HepG2 (cell line): ENCODE data around the gene CAMK2D. TPM values are rescaled to one million over a fixed set of nuclear protein-coding genes. Genes with fewer than 3 reads are reported as not detected.

Experiments used
- ATAC-seq: fragments of 200-7000 bp; cut with Tn5 transposase; 3 replicates; pipeline ENCODE4 v1.9.1; 2020; ENCODE audit warnings: mild to moderate bottlenecking, moderate library complexity
- BruUV-seq: library from RNA; stranded (reverse); fragments of 400-500 nt; replicated peaks from 2 replicates; lab custom pipeline; 2021; lab: Mats Ljungman, UMichigan
- CTCF ChIA-PET: fragments of 300-600 bp; formaldehyde crosslinking; extraction: SDS; loops from one replicate; lab custom pipeline; 2021; ENCODE audit warnings: low total read pairs, inconsistent platforms, low intra/inter-chr PET ratio; lab: Yijun Ruan, JAX
- POLR2A ChIA-PET: fragments of 350-600 bp; sonication (Branson Sonifier 250); formaldehyde crosslinking; loops from one replicate; lab custom pipeline; 2020; ENCODE audit warnings: antibody characterized with exemption, inconsistent platforms; lab: Yijun Ruan, JAX
- DNase-seq: peaks from one replicate; pipeline ENCODE4 v3.0.0-alpha.2; 2015; ENCODE audit warnings: low spot score
- FAIRE-seq: peaks from 3 replicates; lab custom pipeline; 2011; peaks lifted over from hg19 to GRCh38; lab: Jason Lieb, UNC
- H2AFZ ChIP-seq: one replicate; pipeline ENCODE4 v1.6.1; 2011; ENCODE audit warnings: low read length, inconsistent platforms
- H3K27ac ChIP-seq: fragments of 300-600 bp; 3 replicates; pipeline ENCODE4 v1.8.0; 2011; ENCODE audit warnings: mixed run types, mild to moderate bottlenecking, mixed read lengths, low read length, inconsistent platforms; ENCODE audit not compliant: insufficient read depth; ENCODE audit errors: extremely low read length
- H3K27me3 ChIP-seq, 2 experiments: fragments of 200-600 bp in 1 of 2; 2 replicates in 1 of 2; 3 replicates in 1 of 2; pipeline versions ENCODE4 v1.6.0 to v1.8.0; 2011; ENCODE audit warnings: low read length in 2 of 2, mild to moderate bottlenecking in 2 of 2, moderate library complexity in 2 of 2, inconsistent platforms in 1 of 2; ENCODE audit not compliant: insufficient read depth in 2 of 2, control insufficient read depth in 1 of 2
- H3K36me3 ChIP-seq, 2 experiments: fragments of 200-600 bp in 1 of 2; replicated peaks in 1 of 2; 2 replicates in 1 of 2; 3 replicates in 1 of 2; pipeline versions ENCODE4 v1.5.1 to v1.8.0; 2011; ENCODE audit warnings: low read length in 2 of 2, inconsistent platforms in 1 of 2; ENCODE audit not compliant: insufficient read depth in 2 of 2, control insufficient read depth in 1 of 2
- H3K4me1 ChIP-seq: 2 replicates; pipeline ENCODE4 v1.5.1; 2012; ENCODE audit warnings: low read length, inconsistent platforms; ENCODE audit not compliant: insufficient read depth
- H3K4me2 ChIP-seq: 2 replicates; pipeline ENCODE4 v1.6.0; 2011; ENCODE audit warnings: low read depth, low read length, inconsistent platforms
- H3K4me3 ChIP-seq, 3 experiments: fragments of 200-600 bp in 1 of 3; sonication (generic), shearing (Covaris generic) in 1 of 3; replicated peaks in 1 of 3; 2 replicates each; pipeline ENCODE4 v1.5.1; 2011 to 2016; ENCODE audit warnings: low read length in 3 of 3, inconsistent platforms in 2 of 3, low read depth in 2 of 3, mild to moderate bottlenecking in 2 of 3, control low read depth in 1 of 3, mixed read lengths in 1 of 3; ENCODE audit not compliant: insufficient read depth in 1 of 3
- H3K79me2 ChIP-seq: one replicate; pipeline ENCODE4 v1.6.1; 2011; ENCODE audit warnings: low read length, inconsistent platforms; ENCODE audit not compliant: insufficient read depth
- H3K9ac ChIP-seq: 2 replicates; pipeline ENCODE4 v1.6.0; 2011; ENCODE audit warnings: mild to moderate bottlenecking, low read depth, low read length, inconsistent platforms; ENCODE audit not compliant: insufficient read depth
- H3K9me3 ChIP-seq: 2 replicates; pipeline ENCODE4 v1.5.1; 2012; ENCODE audit warnings: mild to moderate bottlenecking, low read length
- H4K20me1 ChIP-seq: 2 replicates; pipeline ENCODE4 v1.6.0; 2011; ENCODE audit warnings: inconsistent platforms, mild to moderate bottlenecking, low read length, moderate library complexity; ENCODE audit not compliant: insufficient read depth
- CBX1 ChIP-seq: IDR thresholded peaks from one replicate; pipeline ENCODE4 v1.6.1; 2016; ENCODE audit warnings: antibody characterized with exemption, low read depth
- ETV6 ChIP-seq: sonication (generic); formaldehyde crosslinking; conservative IDR thresholded peaks from 2 replicates; pipeline ENCODE4 v1.4.0; 2020; ENCODE audit warnings: missing genetic modification reagents
- GFI1 ChIP-seq: sonication (generic); formaldehyde crosslinking; IDR thresholded peaks from 2 replicates; pipeline ENCODE4 v1.5.0; 2020; ENCODE audit warnings: missing genetic modification reagents, mild to moderate bottlenecking, borderline replicate concordance
- GPN1 ChIP-seq: sonication (generic); formaldehyde crosslinking; IDR thresholded peaks from 2 replicates; pipeline ENCODE4 v1.5.1; 2020; ENCODE audit warnings: missing genetic modification reagents, borderline replicate concordance
- MLLT10 ChIP-seq: sonication (generic); formaldehyde crosslinking; IDR thresholded peaks from 2 replicates; pipeline ENCODE4 v1.4.0; 2020; ENCODE audit warnings: missing genetic modification reagents
- SETDB1 ChIP-seq: sonication (generic); formaldehyde crosslinking; IDR thresholded peaks from 2 replicates; pipeline ENCODE4 v1.5.1; 2020; ENCODE audit warnings: missing genetic modification reagents, mild to moderate bottlenecking, borderline replicate concordance
- SMARCC2 ChIP-seq: fragments of 450-650 bp; IDR thresholded peaks from 2 replicates; pipeline ENCODE4 v1.6.1; 2017; ENCODE audit warnings: antibody characterized with exemption, mild to moderate bottlenecking
- SOX6 ChIP-seq, 2 experiments: fragments of 450-650 bp in 1 of 2; sonication (generic) in 1 of 2; formaldehyde crosslinking in 1 of 2; IDR thresholded peaks; 2 replicates each; pipeline versions ENCODE4 v1.4.0 to v1.6.1; 2017 to 2020; ENCODE audit warnings: antibody characterized with exemption in 1 of 2, mild to moderate bottlenecking in 1 of 2, missing genetic modification reagents in 1 of 2
- ZMAT3 ChIP-seq: sonication (generic); formaldehyde crosslinking; conservative IDR thresholded peaks from 2 replicates; pipeline ENCODE4 v1.7.0; 2021; ENCODE audit warnings: missing genetic modification reagents
- ZNF225 ChIP-seq: sonication (generic); formaldehyde crosslinking; IDR thresholded peaks from 2 replicates; pipeline ENCODE4 v1.4.0; 2020; ENCODE audit warnings: mild to moderate bottlenecking, missing genetic modification reagents
- ZNF510 ChIP-seq: sonication (generic); formaldehyde crosslinking; IDR thresholded peaks from 2 replicates; pipeline ENCODE4 v1.4.0; 2020; ENCODE audit warnings: low read depth, mild to moderate bottlenecking, missing genetic modification reagents
- whole genome bisulfite sequencing: methylation state at CpG from one replicate; pipeline ENCODE4 v1.1.6; 2017; ENCODE audit warnings: low lambda C conversion rate; 5-methylcytosine and 5-hydroxymethylcytosine counted together
- in situ Hi-C: cut with HindIII; loops from 2 replicates; pipeline ENCODE4 v1.10.0; 2017; ENCODE audit warnings: low pct_unique_long_range_greater_than_20kb; ENCODE audit not compliant: extremely low pct_ligation_motif_present
- intact Hi-C: fragments of 100-400 bp; cut with micrococcal nuclease; formaldehyde crosslinking; loops from one replicate; pipeline ENCODE4 v1.10.0; 2022; ENCODE audit not compliant: unreplicated experiment
- polyA plus RNA-seq, 8 experiments: library from polyadenylated mRNA; depleted of rRNA in 3 of 8; stranded (reverse) in 7 of 8; unstranded in 1 of 8; fragments of >200 nt; fragmentation: Illumina TruSeq in 4 of 8; extraction: Trizol in 4 of 8; gene quantifications; 2 replicates each; pipeline versions ENCODE4 v1.2.1 to v1.2.3, GENCODE V29; 2011 to 2016; ENCODE audit warnings: low read depth in 4 of 8, missing spikeins in 1 of 8, mixed read lengths in 1 of 8; ENCODE audit not compliant: insufficient read depth in 1 of 8
- total RNA-seq, 5 experiments: library from RNA; depleted of rRNA; stranded (reverse); fragments of >200 nt; fragmentation: Illumina TruSeq; extraction: Trizol; gene quantifications; 2 replicates each; pipeline ENCODE4 v1.2.3, GENCODE V29; 2016; ENCODE audit warnings: low read depth in 1 of 5
- TF ChIP-seq, protein P1 (sequence below): sonication (generic); formaldehyde crosslinking; IDR thresholded peaks from 2 replicates; pipeline ENCODE4 v1.5.0; 2020; ENCODE audit warnings: mild to moderate bottlenecking, missing genetic modification reagents, moderate library complexity
- TF ChIP-seq, protein P2 (sequence below): sonication (generic); formaldehyde crosslinking; IDR thresholded peaks from 2 replicates; pipeline ENCODE4 v1.4.0; 2020; ENCODE audit warnings: low read depth, missing genetic modification reagents
- TF ChIP-seq, protein P3 (sequence below): IDR thresholded peaks from 2 replicates; pipeline ENCODE4 v1.6.1; 2016

Gene CAMK2D
- total and polyA plus RNA-seq, 2 of the 13 experiments (the other 11 are each of a cell fraction or from before 2014, with no cell fraction given): 18.0 to 65.4 TPM

DNA sequence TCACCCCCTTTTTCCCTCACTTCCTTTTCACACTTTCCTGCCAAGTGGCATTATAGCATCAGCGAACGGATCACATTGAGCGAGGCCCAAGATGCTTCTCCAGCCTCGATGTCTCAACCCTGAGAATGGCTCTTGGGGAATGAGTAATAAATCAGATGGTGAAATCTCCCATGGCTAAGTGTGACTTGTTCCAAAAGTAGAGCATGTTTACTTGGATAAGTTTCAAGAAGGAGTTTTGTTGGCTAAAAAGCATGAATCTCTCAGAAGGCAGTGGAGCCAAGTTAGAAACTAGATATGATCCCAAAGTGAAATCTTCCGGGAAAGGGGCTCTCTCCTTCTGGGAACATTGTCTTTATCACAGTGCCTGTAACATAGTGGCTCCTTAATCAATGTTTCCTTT lies 316.3 kb downstream of the CAMK2D start:
- ChIA-PET POLR2A (no interaction called here), CTCF (no interaction called here)
- no TSS peak for BruUV-seq
- H3K4me3 ChIP-seq: no peak overlapping the region
- H3K27me3 ChIP-seq: no peaks in the 10 kb centered on the region
- no peak overlapping the region for H3K27ac ChIP-seq
- peaks cover 14% of the 10 kb centered on the region for H3K4me1 ChIP-seq
- H3K9me3 ChIP-seq: no peaks in the 10 kb centered on the region
- no peak for FAIRE-seq
- no peaks in the 10 kb centered on the region for H4K20me1 ChIP-seq
- ATAC-seq: no peak
- H3K4me2 ChIP-seq: no peak overlapping the region
- WGBS: 89% methylated on average over 5 of the region's 5 CpGs
- no peaks in the 10 kb centered on the region for H3K79me2 ChIP-seq
- H3K36me3 ChIP-seq: no peaks in the 10 kb centered on the region
- intact Hi-C loops (no loop called here), in situ Hi-C loops (no loop called here)
- TF ChIP-seq, protein P1, sequence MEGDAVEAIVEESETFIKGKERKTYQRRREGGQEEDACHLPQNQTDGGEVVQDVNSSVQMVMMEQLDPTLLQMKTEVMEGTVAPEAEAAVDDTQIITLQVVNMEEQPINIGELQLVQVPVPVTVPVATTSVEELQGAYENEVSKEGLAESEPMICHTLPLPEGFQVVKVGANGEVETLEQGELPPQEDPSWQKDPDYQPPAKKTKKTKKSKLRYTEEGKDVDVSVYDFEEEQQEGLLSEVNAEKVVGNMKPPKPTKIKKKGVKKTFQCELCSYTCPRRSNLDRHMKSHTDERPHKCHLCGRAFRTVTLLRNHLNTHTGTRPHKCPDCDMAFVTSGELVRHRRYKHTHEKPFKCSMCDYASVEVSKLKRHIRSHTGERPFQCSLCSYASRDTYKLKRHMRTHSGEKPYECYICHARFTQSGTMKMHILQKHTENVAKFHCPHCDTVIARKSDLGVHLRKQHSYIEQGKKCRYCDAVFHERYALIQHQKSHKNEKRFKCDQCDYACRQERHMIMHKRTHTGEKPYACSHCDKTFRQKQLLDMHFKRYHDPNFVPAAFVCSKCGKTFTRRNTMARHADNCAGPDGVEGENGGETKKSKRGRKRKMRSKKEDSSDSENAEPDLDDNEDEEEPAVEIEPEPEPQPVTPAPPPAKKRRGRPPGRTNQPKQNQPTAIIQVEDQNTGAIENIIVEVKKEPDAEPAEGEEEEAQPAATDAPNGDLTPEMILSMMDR (CRISPR knock-in tag): no peak
- no peak for TF ChIP-seq GPN1 (CRISPR knock-in tag)
- TF ChIP-seq GFI1 (CRISPR knock-in tag): no peak
- H3K9ac ChIP-seq: no peak overlapping the region
- no peak for DNase-seq
- H2AFZ ChIP-seq: no peak overlapping the region

DNA sequence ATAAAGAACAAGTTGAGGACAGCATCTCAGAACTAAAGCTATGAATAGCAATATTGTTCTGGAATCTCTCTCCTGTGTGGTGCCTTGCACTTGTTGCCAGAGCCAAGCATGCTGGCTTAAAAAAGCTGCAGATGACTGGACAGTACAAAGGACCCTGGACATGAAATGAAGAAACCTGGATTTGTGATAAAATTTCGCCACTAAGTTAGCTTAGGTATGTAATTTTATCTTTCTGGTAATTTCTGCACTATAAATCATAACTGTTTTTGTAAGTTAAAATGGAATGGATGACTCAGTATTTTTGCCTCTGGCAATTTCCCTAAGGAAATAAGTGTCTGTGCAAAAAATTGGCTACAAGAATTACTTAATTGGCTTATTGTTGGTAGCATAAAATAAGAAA lies 317.2 kb downstream of the CAMK2D start:
- Histone ChIP-seq H3K36me3 (no peaks in the 10 kb centered on the region), H3K79me2 (no peaks in the 10 kb centered on the region), H3K27ac (no peak overlapping the region), H3K9me3 (no peaks in the 10 kb centered on the region), H3K27me3 (no peaks in the 10 kb centered on the region), H3K4me3 (no peak overlapping the region), H3K9ac (no peak overlapping the region), H3K4me2 (no peak overlapping the region), H3K4me1 (peaks cover 14% of the 10 kb centered on the region), H2AFZ (no peak overlapping the region), H4K20me1 (no peaks in the 10 kb centered on the region)
- CTCF ChIA-PET: no interaction called here
- in situ Hi-C loops (no loop called here), intact Hi-C loops (no loop called here)
- FAIRE-seq (no peak), DNase-seq (no peak), ATAC-seq (no peak)
- 29% methylated on average over 1 of the region's 1 CpG for WGBS
- no TSS peak for BruUV-seq
- POLR2A ChIA-PET: no interaction called here
- no peak for TF ChIP-seq CBX1
- no peak for TF ChIP-seq SETDB1 (CRISPR knock-in tag)
- TF ChIP-seq, protein P2, sequence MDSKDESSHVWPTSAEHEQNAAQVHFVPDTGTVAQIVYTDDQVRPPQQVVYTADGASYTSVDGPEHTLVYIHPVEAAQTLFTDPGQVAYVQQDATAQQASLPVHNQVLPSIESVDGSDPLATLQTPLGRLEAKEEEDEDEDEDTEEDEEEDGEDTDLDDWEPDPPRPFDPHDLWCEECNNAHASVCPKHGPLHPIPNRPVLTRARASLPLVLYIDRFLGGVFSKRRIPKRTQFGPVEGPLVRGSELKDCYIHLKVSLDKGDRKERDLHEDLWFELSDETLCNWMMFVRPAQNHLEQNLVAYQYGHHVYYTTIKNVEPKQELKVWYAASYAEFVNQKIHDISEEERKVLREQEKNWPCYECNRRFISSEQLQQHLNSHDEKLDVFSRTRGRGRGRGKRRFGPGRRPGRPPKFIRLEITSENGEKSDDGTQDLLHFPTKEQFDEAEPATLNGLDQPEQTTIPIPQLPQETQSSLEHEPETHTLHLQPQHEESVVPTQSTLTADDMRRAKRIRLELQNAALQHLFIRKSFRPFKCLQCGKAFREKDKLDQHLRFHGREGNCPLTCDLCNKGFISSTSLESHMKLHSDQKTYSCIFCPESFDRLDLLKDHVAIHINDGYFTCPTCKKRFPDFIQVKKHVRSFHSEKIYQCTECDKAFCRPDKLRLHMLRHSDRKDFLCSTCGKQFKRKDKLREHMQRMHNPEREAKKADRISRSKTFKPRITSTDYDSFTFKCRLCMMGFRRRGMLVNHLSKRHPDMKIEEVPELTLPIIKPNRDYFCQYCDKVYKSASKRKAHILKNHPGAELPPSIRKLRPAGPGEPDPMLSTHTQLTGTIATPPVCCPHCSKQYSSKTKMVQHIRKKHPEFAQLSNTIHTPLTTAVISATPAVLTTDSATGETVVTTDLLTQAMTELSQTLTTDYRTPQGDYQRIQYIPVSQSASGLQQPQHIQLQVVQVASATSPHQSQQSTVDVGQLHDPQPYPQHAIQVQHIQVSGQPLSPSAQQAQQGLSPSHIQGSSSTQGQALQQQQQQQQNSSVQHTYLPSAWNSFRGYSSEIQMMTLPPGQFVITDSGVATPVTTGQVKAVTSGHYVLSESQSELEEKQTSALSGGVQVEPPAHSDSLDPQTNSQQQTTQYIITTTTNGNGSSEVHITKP: no peak
- TF ChIP-seq, protein P3, sequence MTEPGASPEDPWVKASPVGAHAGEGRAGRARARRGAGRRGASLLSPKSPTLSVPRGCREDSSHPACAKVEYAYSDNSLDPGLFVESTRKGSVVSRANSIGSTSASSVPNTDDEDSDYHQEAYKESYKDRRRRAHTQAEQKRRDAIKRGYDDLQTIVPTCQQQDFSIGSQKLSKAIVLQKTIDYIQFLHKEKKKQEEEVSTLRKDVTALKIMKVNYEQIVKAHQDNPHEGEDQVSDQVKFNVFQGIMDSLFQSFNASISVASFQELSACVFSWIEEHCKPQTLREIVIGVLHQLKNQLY (CRISPR knock-in tag): no peak
- no peak for TF ChIP-seq SOX6 (IDR thresholded peaks at IDR 0.05)
- no peak for TF ChIP-seq SOX6 (CRISPR knock-in tag; IDR thresholded peaks at IDR 0.05)
- TF ChIP-seq ZNF225 (CRISPR knock-in tag): no peak
- TF ChIP-seq ZMAT3 (CRISPR knock-in tag): no peak
- no peak for TF ChIP-seq ETV6 (CRISPR knock-in tag)
- TF ChIP-seq ZNF510 (CRISPR knock-in tag): no peak
- TF ChIP-seq SMARCC2: no peak
- no peak for TF ChIP-seq MLLT10
